Pancreas (tissue), 10 donors: ENCODE data around the gene PRSS23. TPM values are rescaled to one million over a fixed set of nuclear protein-coding genes. Genes with fewer than 3 reads are reported as not detected.

Experiments
- ATAC-seq, 4 donors: fragments of 200-7000 bp; cut with Tn5 transposase; one replicate each; pipeline versions ENCODE4 v1.8.0 to v1.9.1; 2020; ENCODE audit warnings: mild to moderate bottlenecking in 4 of 4, moderate library complexity in 4 of 4
- DNase-seq, 6 donors: peaks; one replicate each; pipeline ENCODE4 v3.0.0-alpha.2; 2020
- FAIRE-seq: peaks from 2 replicates; lab custom pipeline; 2012; peaks lifted over from hg19 to GRCh38; lab: Jason Lieb, UNC
- H3K27ac ChIP-seq, 4 donors: fragments of 200-600 bp; sonication (generic); 1 replicate in 3 of 4; 2 replicates in 1 of 4; pipeline versions ENCODE4 v1.5.0 to v1.8.0; 2020
- H3K27me3 ChIP-seq, 4 donors: fragments of 200-600 bp; one replicate each; pipeline ENCODE4 v1.8.0; 2021
- H3K36me3 ChIP-seq, 3 donors: fragments of 200-600 bp; sonication (generic) in 1 of 3; one replicate each; pipeline versions ENCODE4 v1.5.0 to v1.8.0; 2020 to 2021
- H3K4me1 ChIP-seq, 3 donors: fragments of 200-600 bp; one replicate each; pipeline ENCODE4 v1.8.0; 2021
- H3K4me3 ChIP-seq, 4 donors: fragments of 200-600 bp; sonication (generic) in 2 of 4; one replicate each; pipeline versions ENCODE4 v1.5.0 to v1.8.0; 2020 to 2021
- H3K9me3 ChIP-seq, 4 donors: fragments of 200-600 bp; one replicate each; pipeline ENCODE4 v1.8.0; 2021
- CTCF ChIP-seq, 4 donors: fragments of 200-600 bp; sonication (generic) in 3 of 4; IDR thresholded peaks; one replicate each; pipeline versions ENCODE4 v1.5.0 to v1.8.0; 2021; ENCODE audit warnings: antibody characterized with exemption in 4 of 4
- WGBS, 2 donors: extraction: QIAGEN DNeasy Blood & Tissue Kit; methylation state at CpG; one replicate each; pipeline ENCODE4 v1.1.7; 2013; 5-methylcytosine and 5-hydroxymethylcytosine counted together
- intact Hi-C, 3 donors: fragments of 100-400 bp; cut with DNase I; formaldehyde crosslinking; loops; one replicate each; pipeline versions ENCODE4 v1.11.1 to v1.14.2; 2022
- polyA plus RNA-seq, 2 donors: library from polyadenylated mRNA; stranded (reverse); fragments of 200-250 nt; gene quantifications; one replicate each; pipeline ENCODE4 v1.2.3, GENCODE V29; 2013
- total RNA-seq, 6 donors: library from RNA; stranded (reverse); fragmentation: NEBNext Ultra II Directional in 4 of 6; extraction: Animal tissue kit (Norgen Biotek cat#: 25700) in 4 of 6; gene quantifications; one replicate each; pipeline versions ENCODE4 v1.2.1 to v1.2.4, GENCODE V29; 2021 to 2023
- donor health status: healthy with polysubstance abuse.
- donor health status: DM: no; HTN: no; CAD: no; lungs with moderate emphysema.
- donor health status: DM: no; HTN: no; CAD: no.
- donor health status: control.
- donor health status: control.
- donor health status: Bipolar disorder and iron deficiency.
- donor health status: DM: yes; HTN: yes; CAD: no.
- donor health status: DM: no; HTN: no; CAD: no.
- donor health status: DM: no; HTN: no; CAD: no.
- donor health status: DM: yes; HTN: yes; CAD: no.

The PRSS23 gene
- total and polyA plus RNA-seq, 8 donors, result 4.4 to 29.4 (median 11.4) TPM

- Histone ChIP-seq H3K36me3 (no peaks in the 10 kb centered on the region), H3K27me3 (no peaks in the 10 kb centered on the region), H3K4me3 (no peak overlapping the region), H3K9me3 (no peaks in the 10 kb centered on the region), H3K27ac (peak overlapping the region in 1 of 4 donors; percentile 65), H3K4me1 (peaks cover 0 to 12% (median 7%) of the 10 kb centered on the region in 3 donors)
- DNase-seq, result no peak
- no peak for FAIRE-seq
- TF ChIP-seq CTCF (IDR thresholded peaks at IDR 0.05), result no peak
- WGBS, 2 donors, result 58 to 60% methylated on average over 1 of the region's 1 CpG
- intact Hi-C loops, result loop anchor here in 2 of 3 donors (10.0 kb wide), 2 partner anchors 208 to 348 kb away; no protein-coding TSS in a partner anchor
- no peak for ATAC-seq
These were observed 12.6 kb downstream of the PRSS23 start for GRCh38 chr11:86812981-86813380.

GRCh38 chr11:86814775-86815174 lies 14.4 kb downstream of the PRSS23 start:
- Histone ChIP-seq H3K4me3 (no peak overlapping the region), H3K27ac (no peak overlapping the region), H3K9me3 (peaks cover 0 to 3% (median 0%) of the 10 kb centered on the region in 4 donors), H3K36me3 (no peaks in the 10 kb centered on the region), H3K27me3 (no peaks in the 10 kb centered on the region), H3K4me1 (peaks cover 0 to 15% (median 7%) of the 10 kb centered on the region in 3 donors)
- WGBS, 2 donors, result 77 to 81% methylated on average over 3 of the region's 3 CpGs
- TF ChIP-seq CTCF (IDR thresholded peaks at IDR 0.05), result no peak
- FAIRE-seq (no peak), DNase-seq (no peak), ATAC-seq (no peak)
- intact Hi-C loops, result loop anchor here (5.0 to 10.0 kb wide), 3 partner anchors 210 to 357 kb away; no protein-coding TSS in a partner anchor

- 92 to 96% methylated on average over 2 of the region's 2 CpGs for WGBS, 2 donors
- intact Hi-C loops, result loop anchor here (5.0 to 10.0 kb wide), 3 partner anchors 211 to 358 kb away; no protein-coding TSS in a partner anchor
- DNase-seq (no peak), ATAC-seq (no peak), FAIRE-seq (no peak)
- peaks cover 0 to 3% (median 0%) of the 10 kb centered on the region in 4 donors for H3K9me3 ChIP-seq
- H3K4me1 ChIP-seq, result peaks cover 0 to 15% (median 7%) of the 10 kb centered on the region in 3 donors
- no peaks in the 10 kb centered on the region for H3K27me3 ChIP-seq
- no peak overlapping the region for H3K4me3 ChIP-seq
- no peak overlapping the region for H3K27ac ChIP-seq
- H3K36me3 ChIP-seq, result no peaks in the 10 kb centered on the region
- TF ChIP-seq CTCF (IDR thresholded peaks at IDR 0.05), result no peak
These were observed 15.4 kb downstream of the PRSS23 start for GRCh38 chr11:86815726-86816125.

- H3K4me1 ChIP-seq, result peaks cover 0 to 15% (median 2%) of the 10 kb centered on the region in 3 donors
- FAIRE-seq, result peak; percentile 5
- no peak for DNase-seq
- H3K9me3 ChIP-seq, result peaks cover 0 to 3% (median 0%) of the 10 kb centered on the region in 4 donors
- no peak for ATAC-seq
- no peak overlapping the region for H3K27ac ChIP-seq
- intact Hi-C loops, result loop anchor here (5.0 to 10.0 kb wide), 3 partner anchors 211 to 359 kb away; no protein-coding TSS in a partner anchor
- WGBS, 2 donors, result 72 to 76% methylated on average over 5 of the region's 5 CpGs
- H3K4me3 ChIP-seq, result no peak overlapping the region
- H3K36me3 ChIP-seq, result no peaks in the 10 kb centered on the region
- TF ChIP-seq CTCF (IDR thresholded peaks at IDR 0.05), result no peak
- H3K27me3 ChIP-seq, result no peaks in the 10 kb centered on the region
These were observed 15.9 kb downstream of the PRSS23 start for GRCh38 chr11:86816251-86816726.
